ENCODE measurements around the gene ANO10. TPM values are rescaled to one million over a fixed set of nuclear protein-coding genes. Genes with fewer than 3 reads are reported as not detected.

ANO10 gene
- total RNA-seq, 4 donors from 2014 or later: 28.0 to 41.8 (median 33.9) TPM

DNA sequence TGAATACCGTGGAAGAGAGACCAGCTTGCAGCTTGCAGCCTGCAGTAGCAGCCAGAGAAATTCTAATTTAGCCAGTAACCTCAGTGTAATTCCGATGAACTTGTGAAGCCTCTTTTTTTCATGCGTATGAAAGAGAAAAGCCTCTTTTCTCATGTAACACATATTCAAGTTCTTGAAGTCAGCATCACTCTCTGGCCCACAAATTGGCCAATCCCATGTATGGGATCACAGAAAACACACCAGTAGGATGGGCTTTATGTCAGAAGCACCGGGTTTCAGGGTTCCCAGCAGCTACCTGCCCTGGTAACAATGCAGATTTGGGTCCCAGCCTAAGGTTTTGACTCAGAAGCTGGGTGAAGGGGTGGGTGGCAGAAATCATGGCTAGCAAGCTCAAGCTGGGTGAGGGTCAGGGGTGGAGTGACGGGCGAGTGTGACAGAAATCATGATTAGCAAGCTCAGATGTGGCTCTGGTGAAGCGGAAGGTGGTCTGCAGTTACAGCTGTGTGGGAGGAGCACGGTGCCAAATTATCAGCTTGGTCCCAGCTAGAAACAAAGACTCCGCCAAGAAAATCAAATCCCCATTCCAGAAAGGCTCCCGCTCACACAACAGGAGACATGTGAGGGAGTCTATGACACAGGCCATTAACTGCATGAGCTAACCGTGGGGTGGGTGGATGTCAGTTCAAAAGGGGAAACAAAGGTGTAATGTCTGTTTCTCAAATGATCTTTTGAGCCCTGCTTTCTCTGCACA is 248.8 kb downstream of the ANO10 start:
- TF ChIP-seq, protein P1, sequence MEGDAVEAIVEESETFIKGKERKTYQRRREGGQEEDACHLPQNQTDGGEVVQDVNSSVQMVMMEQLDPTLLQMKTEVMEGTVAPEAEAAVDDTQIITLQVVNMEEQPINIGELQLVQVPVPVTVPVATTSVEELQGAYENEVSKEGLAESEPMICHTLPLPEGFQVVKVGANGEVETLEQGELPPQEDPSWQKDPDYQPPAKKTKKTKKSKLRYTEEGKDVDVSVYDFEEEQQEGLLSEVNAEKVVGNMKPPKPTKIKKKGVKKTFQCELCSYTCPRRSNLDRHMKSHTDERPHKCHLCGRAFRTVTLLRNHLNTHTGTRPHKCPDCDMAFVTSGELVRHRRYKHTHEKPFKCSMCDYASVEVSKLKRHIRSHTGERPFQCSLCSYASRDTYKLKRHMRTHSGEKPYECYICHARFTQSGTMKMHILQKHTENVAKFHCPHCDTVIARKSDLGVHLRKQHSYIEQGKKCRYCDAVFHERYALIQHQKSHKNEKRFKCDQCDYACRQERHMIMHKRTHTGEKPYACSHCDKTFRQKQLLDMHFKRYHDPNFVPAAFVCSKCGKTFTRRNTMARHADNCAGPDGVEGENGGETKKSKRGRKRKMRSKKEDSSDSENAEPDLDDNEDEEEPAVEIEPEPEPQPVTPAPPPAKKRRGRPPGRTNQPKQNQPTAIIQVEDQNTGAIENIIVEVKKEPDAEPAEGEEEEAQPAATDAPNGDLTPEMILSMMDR (IDR thresholded peaks at IDR 0.05; ENCODE audit: low read depth): no peak

DNA sequence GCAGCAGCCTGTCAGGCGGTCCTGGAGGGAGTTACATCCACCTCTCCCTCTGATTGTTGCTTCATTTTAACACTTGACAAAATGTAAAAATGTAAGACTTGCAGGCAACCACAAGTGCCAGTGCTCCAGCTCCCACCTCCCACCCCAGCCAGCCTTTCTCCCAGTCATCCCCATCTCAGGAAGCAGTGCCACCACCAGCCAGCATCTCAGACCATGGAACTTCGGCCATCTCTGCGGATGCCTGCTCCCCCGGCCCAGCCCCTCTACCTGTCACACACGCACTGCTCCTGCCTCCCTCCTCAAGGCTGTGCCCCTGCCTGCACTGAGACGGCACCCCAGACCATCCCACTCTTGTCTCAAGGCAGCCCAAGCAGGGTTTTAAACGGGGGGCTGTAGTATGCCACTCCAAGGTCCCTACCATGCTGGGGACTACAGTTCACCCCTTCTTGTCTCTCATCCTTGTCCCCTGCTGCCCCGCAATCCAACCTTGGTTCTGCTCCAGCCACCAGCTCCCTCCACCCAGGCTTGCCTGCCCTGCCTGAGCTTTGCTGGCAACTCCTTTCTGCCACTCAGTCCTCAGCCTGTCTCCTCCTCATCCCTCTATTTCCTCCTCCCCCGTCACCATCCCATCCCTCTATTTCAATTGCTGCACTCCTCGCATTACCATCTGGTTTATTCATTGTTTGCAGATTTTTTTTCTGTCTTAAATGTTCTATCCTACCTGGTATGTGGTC is 249.6 kb downstream of the ANO10 start:
- TF ChIP-seq, protein P1 (IDR thresholded peaks at IDR 0.05; ENCODE audit: low read depth): no peak

DNA sequence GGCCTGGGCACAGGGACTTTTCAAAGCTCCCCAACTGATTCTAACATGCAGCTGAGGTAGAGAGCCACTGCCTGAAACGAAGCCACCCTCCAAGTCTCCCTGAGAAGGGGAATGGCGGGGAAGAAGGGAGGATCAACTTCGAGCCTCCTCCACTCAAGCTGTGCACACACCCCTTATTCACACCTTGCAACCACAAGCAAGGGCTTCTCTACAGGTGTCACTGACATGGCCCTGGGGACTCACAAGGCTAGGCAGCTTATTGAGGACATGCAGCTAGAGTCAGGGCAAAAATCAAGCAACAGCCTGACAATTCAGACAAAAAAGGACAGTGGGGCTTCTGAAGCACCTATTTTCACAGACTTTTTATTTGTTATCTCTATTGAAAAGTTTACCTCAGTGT is 250.3 kb downstream of the ANO10 start:
- TF ChIP-seq, protein P1 (IDR thresholded peaks at IDR 0.05; ENCODE audit: low read depth): no peak

DNA sequence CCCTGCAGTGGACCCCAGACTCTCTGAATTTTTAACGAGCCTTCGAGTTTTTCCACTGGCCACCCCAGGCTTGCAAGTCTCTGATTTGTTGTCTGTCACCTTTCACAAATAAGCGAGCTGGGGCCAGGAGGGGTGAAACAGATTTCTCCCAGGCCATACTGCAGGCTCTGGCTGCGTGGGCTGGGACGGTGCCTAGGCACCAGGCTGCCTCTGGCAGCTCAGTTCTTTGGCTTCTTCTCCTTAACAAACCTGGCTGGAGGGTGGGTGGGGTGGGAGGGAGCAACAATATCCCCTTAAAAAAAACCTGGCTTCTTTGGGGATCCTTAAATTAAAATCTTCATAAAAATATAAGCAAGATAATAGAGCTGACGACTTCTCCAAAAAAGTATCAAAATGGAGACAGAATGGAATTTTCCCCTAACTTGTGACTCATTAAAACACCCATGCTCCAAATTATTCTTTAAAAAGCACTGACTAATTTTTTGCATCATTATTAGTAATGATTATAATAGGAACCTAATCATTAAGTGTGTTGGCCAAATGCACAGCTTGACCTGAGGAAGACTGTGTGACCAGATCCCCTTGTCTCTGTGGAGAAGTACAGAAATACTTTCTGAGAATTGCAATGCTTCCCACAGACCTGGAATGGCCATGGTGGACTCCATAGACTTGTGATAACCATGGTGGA is 251.4 kb downstream of the ANO10 start:
- TF ChIP-seq, protein P1 (IDR thresholded peaks at IDR 0.05; ENCODE audit: low read depth): no peak

DNA sequence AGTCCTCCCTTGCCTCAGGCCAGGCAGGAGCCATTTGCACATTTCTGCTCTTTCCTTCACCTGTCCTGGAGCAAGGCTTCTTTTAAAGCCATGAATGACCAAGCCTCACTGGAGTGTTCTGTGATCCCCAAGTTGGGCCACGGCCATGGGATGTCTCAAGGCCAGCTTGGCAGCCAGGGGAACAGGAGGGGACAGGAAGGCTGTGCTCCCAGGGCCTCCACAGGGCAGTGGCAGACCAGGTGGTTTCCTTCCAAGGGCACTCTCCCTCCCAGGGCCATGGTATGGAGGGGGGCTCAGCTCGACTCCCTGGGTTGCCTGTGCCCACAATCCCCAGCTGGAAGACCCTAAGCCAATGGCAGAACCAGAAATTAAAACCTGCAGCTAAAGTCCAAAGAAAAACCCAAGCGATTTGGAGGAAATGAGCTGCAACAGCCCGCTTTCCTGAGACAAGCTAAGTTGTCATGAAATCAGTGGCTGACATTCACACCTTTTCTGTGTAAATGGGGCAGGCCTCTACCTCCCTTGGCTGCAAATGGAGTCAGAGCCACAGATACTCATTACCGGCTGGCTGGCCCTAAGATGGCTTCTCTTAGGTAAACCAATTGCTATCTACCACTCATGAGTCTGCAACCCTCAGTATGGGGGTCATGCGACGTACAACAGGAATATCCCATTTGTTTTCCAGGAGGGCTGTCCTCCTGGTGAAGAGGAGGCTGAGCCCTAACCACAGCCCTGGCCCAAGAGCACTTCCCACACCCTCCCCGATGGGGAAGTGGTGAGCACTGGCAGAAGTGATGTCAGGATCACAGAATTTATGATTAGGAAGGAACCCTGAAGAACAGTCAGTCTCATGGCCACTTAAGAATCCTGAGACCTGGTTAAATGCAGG is 252.2 kb downstream of the ANO10 start:
- TF ChIP-seq, protein P1 (IDR thresholded peaks at IDR 0.05; ENCODE audit: low read depth): no peak

DNA sequence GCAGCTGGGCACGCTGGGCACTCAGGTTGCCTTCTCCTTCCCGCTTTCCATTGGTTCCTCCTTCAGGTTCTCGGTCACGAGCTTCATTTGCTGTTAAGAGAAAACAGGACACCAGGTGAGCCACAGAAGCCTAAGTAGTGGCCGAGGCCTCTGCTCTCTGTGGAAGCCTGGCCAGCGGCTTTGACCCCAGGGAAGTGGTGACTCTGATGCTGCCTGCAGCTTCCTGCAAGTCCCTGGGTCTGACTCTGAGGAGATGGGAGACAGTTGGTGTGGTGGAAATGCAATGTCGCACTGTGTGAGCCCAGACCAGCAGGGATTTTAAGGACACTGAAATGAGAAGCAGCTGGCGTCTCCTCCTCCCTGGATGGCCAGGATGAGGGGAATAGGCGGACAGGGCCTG is 254.9 kb downstream of the ANO10 start:
- TF ChIP-seq, protein P1 (IDR thresholded peaks at IDR 0.05; ENCODE audit: low read depth): no peak

Data from subcutaneous adipose tissue (tissue), 4 donors.